ENCODE measurements around the gene MAVS. TPM values are rescaled to one million over a fixed set of nuclear protein-coding genes. Genes with fewer than 3 reads are reported as not detected.

Gene MAVS
- total RNA-seq, 1 donor from 2014 or later, result 37.9 TPM

GRCh38 chr20:3803289-3803688, 43.3 kb upstream of the MAVS start:
- Mint-ChIP-seq H3K9me3 (ENCODE audit: low read depth) (peaks cover 2% of the 10 kb centered on the region), H3K36me3 (ENCODE audit: low read depth) (peaks cover 37% of the 10 kb centered on the region), H3K4me1 (ENCODE audit: low read depth) (peaks cover 65% of the 10 kb centered on the region), H3K27me3 (ENCODE audit: low read depth) (no peaks in the 10 kb centered on the region), H3K27ac (ENCODE audit: unreplicated experiment) (peak overlapping the region; percentile 32), H3K4me3 (ENCODE audit: unreplicated experiment) (no peak overlapping the region)
- TF ChIP-seq, protein P1, sequence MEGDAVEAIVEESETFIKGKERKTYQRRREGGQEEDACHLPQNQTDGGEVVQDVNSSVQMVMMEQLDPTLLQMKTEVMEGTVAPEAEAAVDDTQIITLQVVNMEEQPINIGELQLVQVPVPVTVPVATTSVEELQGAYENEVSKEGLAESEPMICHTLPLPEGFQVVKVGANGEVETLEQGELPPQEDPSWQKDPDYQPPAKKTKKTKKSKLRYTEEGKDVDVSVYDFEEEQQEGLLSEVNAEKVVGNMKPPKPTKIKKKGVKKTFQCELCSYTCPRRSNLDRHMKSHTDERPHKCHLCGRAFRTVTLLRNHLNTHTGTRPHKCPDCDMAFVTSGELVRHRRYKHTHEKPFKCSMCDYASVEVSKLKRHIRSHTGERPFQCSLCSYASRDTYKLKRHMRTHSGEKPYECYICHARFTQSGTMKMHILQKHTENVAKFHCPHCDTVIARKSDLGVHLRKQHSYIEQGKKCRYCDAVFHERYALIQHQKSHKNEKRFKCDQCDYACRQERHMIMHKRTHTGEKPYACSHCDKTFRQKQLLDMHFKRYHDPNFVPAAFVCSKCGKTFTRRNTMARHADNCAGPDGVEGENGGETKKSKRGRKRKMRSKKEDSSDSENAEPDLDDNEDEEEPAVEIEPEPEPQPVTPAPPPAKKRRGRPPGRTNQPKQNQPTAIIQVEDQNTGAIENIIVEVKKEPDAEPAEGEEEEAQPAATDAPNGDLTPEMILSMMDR (IDR thresholded peaks at IDR 0.05), result no peak
- no peak for DNase-seq (ENCODE audit: low spot score)

- peaks cover 2% of the 10 kb centered on the region for H3K9me3 Mint-ChIP-seq (ENCODE audit: low read depth)
- H3K36me3 Mint-ChIP-seq (ENCODE audit: low read depth), result peaks cover 35% of the 10 kb centered on the region
- peaks cover 62% of the 10 kb centered on the region for H3K4me1 Mint-ChIP-seq (ENCODE audit: low read depth)
- TF ChIP-seq, protein P1 (IDR thresholded peaks at IDR 0.05), result no peak
- peak; percentile 81 for DNase-seq (ENCODE audit: low spot score)
- H3K27ac Mint-ChIP-seq (ENCODE audit: unreplicated experiment), result no peak overlapping the region
- no peaks in the 10 kb centered on the region for H3K27me3 Mint-ChIP-seq (ENCODE audit: low read depth)
- no peak overlapping the region for H3K4me3 Mint-ChIP-seq (ENCODE audit: unreplicated experiment)
Observed at GRCh38 chr20:3803854-3804253, 42.8 kb upstream of the MAVS start.

DNA sequence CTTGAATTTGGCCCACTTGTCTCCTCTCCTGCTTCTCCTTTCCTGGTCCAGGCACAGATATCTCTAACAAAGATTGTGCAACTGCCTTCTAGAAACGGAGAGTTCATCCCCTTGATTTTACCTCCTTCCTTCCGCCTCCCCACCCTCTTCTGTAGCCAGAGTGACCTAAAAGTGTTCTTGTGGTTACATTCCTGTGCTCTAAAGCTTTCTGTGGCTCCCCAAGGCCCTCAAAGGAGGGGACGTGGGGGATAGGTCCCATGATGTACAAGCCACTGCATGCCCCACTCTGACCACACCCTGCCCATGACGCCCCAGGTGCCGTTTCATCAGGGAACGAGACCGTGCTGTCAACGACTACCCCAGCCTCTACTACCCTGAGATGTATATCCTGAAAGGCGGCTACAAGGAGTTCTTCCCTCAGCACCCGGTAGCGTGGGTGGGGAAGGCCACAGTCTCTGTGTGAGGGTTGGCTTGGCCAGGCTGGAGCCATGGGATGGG, 42.3 kb upstream of the MAVS start:
- no peak overlapping the region for H3K4me3 Mint-ChIP-seq (ENCODE audit: unreplicated experiment)
- peak overlapping the region; percentile 79 for H3K27ac Mint-ChIP-seq (ENCODE audit: unreplicated experiment)
- TF ChIP-seq, protein P1 (IDR thresholded peaks at IDR 0.05), result no peak
- peaks cover 35% of the 10 kb centered on the region for H3K36me3 Mint-ChIP-seq (ENCODE audit: low read depth)
- H3K27me3 Mint-ChIP-seq (ENCODE audit: low read depth), result no peaks in the 10 kb centered on the region
- H3K4me1 Mint-ChIP-seq (ENCODE audit: low read depth), result peaks cover 58% of the 10 kb centered on the region
- peak; percentile 80 for DNase-seq (ENCODE audit: low spot score)
- H3K9me3 Mint-ChIP-seq (ENCODE audit: low read depth), result peaks cover 2% of the 10 kb centered on the region

DNA sequence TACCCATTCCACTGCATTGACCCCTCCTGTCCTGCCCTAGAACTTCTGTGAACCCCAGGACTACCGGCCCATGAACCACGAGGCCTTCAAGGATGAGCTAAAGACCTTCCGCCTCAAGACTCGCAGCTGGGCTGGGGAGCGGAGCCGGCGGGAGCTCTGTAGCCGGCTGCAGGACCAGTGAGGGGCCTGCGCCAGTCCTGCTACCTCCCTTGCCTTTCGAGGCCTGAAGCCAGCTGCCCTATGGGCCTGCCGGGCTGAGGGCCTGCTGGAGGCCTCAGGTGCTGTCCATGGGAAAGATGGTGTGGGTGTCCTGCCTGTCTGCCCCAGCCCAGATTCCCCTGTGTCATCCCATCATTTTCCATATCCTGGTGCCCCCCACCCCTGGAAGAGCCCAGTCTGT, 41.9 kb upstream of the MAVS start:
- Mint-ChIP-seq H3K4me3 (ENCODE audit: unreplicated experiment) (no peak overlapping the region), H3K27me3 (ENCODE audit: low read depth) (no peaks in the 10 kb centered on the region), H3K27ac (ENCODE audit: unreplicated experiment) (peak overlapping the region; percentile 98), H3K36me3 (ENCODE audit: low read depth) (peaks cover 35% of the 10 kb centered on the region), H3K4me1 (ENCODE audit: low read depth) (peaks cover 56% of the 10 kb centered on the region), H3K9me3 (ENCODE audit: low read depth) (peaks cover 2% of the 10 kb centered on the region)
- TF ChIP-seq, protein P1 (IDR thresholded peaks at IDR 0.05), result no peak
- DNase-seq (ENCODE audit: low spot score), result peak; percentile 63

DNA sequence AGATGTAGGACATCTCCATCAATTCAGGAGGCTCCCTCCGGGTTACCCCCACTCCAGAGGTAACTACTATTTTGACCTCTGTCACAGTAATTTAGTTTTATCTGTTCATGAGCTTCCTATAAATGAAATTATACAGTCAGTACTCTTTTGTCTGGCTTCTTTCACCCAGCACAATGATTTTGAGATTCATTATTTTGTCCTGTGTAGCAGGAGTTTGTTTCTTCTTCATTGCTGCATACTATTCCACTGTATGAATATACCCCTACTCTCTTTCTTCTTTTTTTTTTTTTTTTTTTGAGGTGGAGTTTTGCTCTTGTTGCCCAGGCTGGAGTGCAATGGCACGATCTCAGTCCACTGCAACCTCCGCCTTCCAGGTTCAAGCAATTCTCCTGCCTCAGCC, 38.1 kb upstream of the MAVS start:
- Mint-ChIP-seq H3K4me1 (ENCODE audit: low read depth) (peaks cover 80% of the 10 kb centered on the region), H3K4me3 (ENCODE audit: unreplicated experiment) (peak overlapping the region; percentile 33), H3K9me3 (ENCODE audit: low read depth) (peaks cover 2% of the 10 kb centered on the region), H3K36me3 (ENCODE audit: low read depth) (peaks cover 20% of the 10 kb centered on the region), H3K27ac (ENCODE audit: unreplicated experiment) (peak overlapping the region; percentile 98), H3K27me3 (ENCODE audit: low read depth) (no peaks in the 10 kb centered on the region)
- TF ChIP-seq, protein P1 (IDR thresholded peaks at IDR 0.05), result no peak
- no peak for DNase-seq (ENCODE audit: low spot score)

Measured in chondrocyte (in vitro differentiated cells).